MCF 10A (cell line): ENCODE measurements around the gene PLCB1. TPM values are rescaled to one million over a fixed set of nuclear protein-coding genes. Genes with fewer than 3 reads are reported as not detected.

Experiments used
- BruUV-seq: library from RNA; stranded (reverse); fragments of 400-500 nt; replicated peaks from 2 replicates; lab custom pipeline; 2021; lab: Mats Ljungman, UMichigan
- CTCF ChIA-PET: fragments of 300-600 bp; sonication (Branson Sonifier 250); formaldehyde crosslinking; extraction: SDS; loops from one replicate; lab custom pipeline; 2021; ENCODE audit warnings: antibody characterized with exemption, inconsistent platforms; lab: Yijun Ruan, JAX
- POLR2A ChIA-PET: fragments of 300-600, 350-650 bp; sonication (Branson Sonifier 250); formaldehyde crosslinking; extraction: SDS; loops from one replicate; lab custom pipeline; 2020; ENCODE audit warnings: antibody characterized with exemption, inconsistent platforms; lab: Yijun Ruan, JAX
- DNase-seq: peaks from one replicate; pipeline ENCODE4 v3.0.0-alpha.2; 2018; ENCODE audit not compliant: unreplicated experiment
- H3K27ac Mint-ChIP-seq: one replicate; pipeline ENCODE4 v1.8.0; 2022; ENCODE audit warnings: mild to moderate bottlenecking, low read depth, mixed read lengths; ENCODE audit not compliant: unreplicated experiment
- H3K27me3 Mint-ChIP-seq: one replicate; pipeline ENCODE4 v1.8.0; 2022; ENCODE audit warnings: mixed read lengths; ENCODE audit not compliant: insufficient read depth, unreplicated experiment
- H3K36me3 Mint-ChIP-seq: one replicate; pipeline ENCODE4 v1.8.0; 2022; ENCODE audit warnings: mild to moderate bottlenecking, moderate library complexity, mixed read lengths; ENCODE audit not compliant: insufficient read depth, unreplicated experiment
- H3K4me1 Mint-ChIP-seq: one replicate; pipeline ENCODE4 v1.8.0; 2022; ENCODE audit warnings: mixed read lengths; ENCODE audit not compliant: insufficient read depth, unreplicated experiment
- H3K4me3 Mint-ChIP-seq: one replicate; pipeline ENCODE4 v1.8.0; 2022; ENCODE audit warnings: mild to moderate bottlenecking, moderate library complexity, mixed read lengths; ENCODE audit not compliant: unreplicated experiment
- H3K9me3 Mint-ChIP-seq: one replicate; pipeline ENCODE4 v1.8.0; 2022; ENCODE audit warnings: mixed read lengths; ENCODE audit not compliant: unreplicated experiment
- CTCF ChIP-seq: fragments of 200-600 bp; IDR thresholded peaks from one replicate; pipeline ENCODE4 v1.8.0; 2022; ENCODE audit warnings: antibody characterized with exemption, mild to moderate bottlenecking; ENCODE audit not compliant: unreplicated experiment
- intact Hi-C: fragments of 100-400 bp; cut with micrococcal nuclease; formaldehyde crosslinking; loops from 2 replicates; pipeline ENCODE4 v1.14.1; 2022
- total RNA-seq: library from RNA; stranded (reverse); gene quantifications from 2 replicates; pipeline ENCODE4 v1.2.3, GENCODE V29; 2022

Gene PLCB1
- total RNA-seq, 1 experiment from 2014 or later: 5.9 TPM

- no peaks in the 10 kb centered on the region for H3K9me3 Mint-ChIP-seq
- intact Hi-C loops: loop anchor here (1.0 to 10.0 kb wide), 7 partner anchors 62 to 539 kb away; partner anchors contain the start of gene PLCB4
- no peak overlapping the region for H3K4me3 Mint-ChIP-seq
- TF ChIP-seq CTCF: peak; percentile 67
- H3K4me1 Mint-ChIP-seq: peaks cover 14% of the 10 kb centered on the region
- no peaks in the 10 kb centered on the region for H3K27me3 Mint-ChIP-seq
- no TSS peak for BruUV-seq
- H3K27ac Mint-ChIP-seq: no peak overlapping the region
- CTCF ChIA-PET: interaction anchor here (0.5 to 3.6 kb wide), 113 partner anchors 10 to 855 kb away, joined by 3 to 85 read pairs (median 5); no protein-coding TSS in a partner anchor
- DNase-seq: peak; percentile 79
- POLR2A ChIA-PET: interaction anchor here (0.6 to 1.3 kb wide), 3 partner anchors 47 to 235 kb away, joined by 3 read pairs; no protein-coding TSS in a partner anchor
- H3K36me3 Mint-ChIP-seq: no peaks in the 10 kb centered on the region
Measured at GRCh38 chr20:8853805-8854338, 721.8 kb downstream of the PLCB1 start.

- no peaks in the 10 kb centered on the region for H3K27me3 Mint-ChIP-seq
- no peak overlapping the region for H3K4me3 Mint-ChIP-seq
- ChIA-PET POLR2A (interaction anchor here (0.6 to 1.3 kb wide), 2 partner anchors 84 to 235 kb away, joined by 3 read pairs; no protein-coding TSS in a partner anchor), CTCF (interaction anchor here (0.8 to 3.6 kb wide), 34 partner anchors 9 to 539 kb away, joined by 3 to 85 read pairs (median 9); no protein-coding TSS in a partner anchor)
- no TSS peak for BruUV-seq
- no peak for DNase-seq
- H3K36me3 Mint-ChIP-seq: no peaks in the 10 kb centered on the region
- H3K4me1 Mint-ChIP-seq: peaks cover 14% of the 10 kb centered on the region
- no peaks in the 10 kb centered on the region for H3K9me3 Mint-ChIP-seq
- intact Hi-C loops: loop anchor here (1.0 to 10.0 kb wide), 6 partner anchors 62 to 505 kb away; partner anchors contain the start of gene PLCB4
- H3K27ac Mint-ChIP-seq: no peak overlapping the region
- TF ChIP-seq CTCF: no peak
Measured at GRCh38 chr20:8854571-8854970, 722.5 kb downstream of the PLCB1 start.

DNA sequence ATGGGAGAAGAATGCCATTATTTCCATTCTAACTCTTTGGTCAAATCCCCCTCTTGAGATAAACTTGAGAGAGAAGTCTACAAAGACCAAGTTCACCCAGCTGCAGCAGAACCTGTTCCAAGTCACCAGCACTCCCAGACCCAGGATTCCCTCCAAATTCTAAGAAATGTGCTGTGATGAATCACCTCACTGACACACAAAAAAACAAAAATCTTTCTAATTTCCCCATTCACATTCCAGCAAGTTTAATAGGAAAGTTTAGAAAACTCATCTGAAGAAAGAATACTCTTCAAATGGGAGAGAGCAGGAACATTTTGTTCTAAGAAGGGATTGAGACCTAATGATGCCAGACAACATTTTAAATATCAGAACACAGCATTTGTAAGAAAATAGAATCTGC is 723.2 kb downstream of the PLCB1 start:
- Mint-ChIP-seq H3K27me3 (no peaks in the 10 kb centered on the region), H3K9me3 (no peaks in the 10 kb centered on the region), H3K36me3 (no peaks in the 10 kb centered on the region), H3K27ac (peak overlapping the region; percentile 59), H3K4me3 (no peak overlapping the region), H3K4me1 (peaks cover 14% of the 10 kb centered on the region)
- CTCF ChIA-PET: interaction anchor here (1.0 to 3.6 kb wide), 11 partner anchors 8 to 514 kb away, joined by 3 to 85 read pairs (median 18); no protein-coding TSS in a partner anchor
- peak; percentile 37 for DNase-seq
- intact Hi-C loops: loop anchor here (2.0 to 10.0 kb wide), 3 partner anchors 209 to 359 kb away; partner anchors contain the start of gene PLCB4
- BruUV-seq: no TSS peak
- POLR2A ChIA-PET: interaction anchor here (0.7 kb wide), 1 partner anchor 740 kb away, joined by 3 read pairs; no protein-coding TSS in a partner anchor
- TF ChIP-seq CTCF: no peak

DNA sequence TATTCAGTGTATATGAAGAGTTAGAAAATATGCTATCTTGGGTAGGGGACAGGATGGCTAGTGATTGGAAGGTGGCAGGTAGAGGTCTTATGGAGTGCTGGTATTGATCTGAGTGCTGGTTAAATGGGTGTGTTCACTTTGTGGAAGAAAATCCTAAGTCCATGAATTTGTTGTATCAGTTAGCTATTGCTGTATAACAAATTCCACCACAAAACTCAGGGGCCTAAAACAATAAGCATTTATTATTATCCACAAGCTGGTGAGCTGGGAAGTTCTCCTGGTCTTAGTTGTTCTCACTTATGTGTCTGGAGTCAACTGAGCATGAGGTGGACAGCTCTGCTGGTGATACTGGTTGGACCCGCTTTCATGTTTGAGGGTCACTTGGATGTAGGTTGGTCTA is 724.6 kb downstream of the PLCB1 start:
- intact Hi-C loops: loop anchor here (10.0 kb wide), 2 partner anchors 208 to 318 kb away; partner anchors contain the start of gene PLCB4
- Mint-ChIP-seq H3K4me3 (no peak overlapping the region), H3K27me3 (no peaks in the 10 kb centered on the region)

More for the DNA sequence above, 724.6 kb downstream of the PLCB1 start:
- no TSS peak for BruUV-seq
- H3K4me1 Mint-ChIP-seq: peaks cover 14% of the 10 kb centered on the region
- CTCF ChIA-PET: interaction anchor here (0.7 to 1.9 kb wide), 5 partner anchors 31 to 503 kb away, joined by 3 to 9 read pairs (median 3); no protein-coding TSS in a partner anchor
- H3K9me3 Mint-ChIP-seq: no peaks in the 10 kb centered on the region
- POLR2A ChIA-PET: interaction anchor here (0.6 kb wide), 1 partner anchor 52 kb away, joined by 3 read pairs; no protein-coding TSS in a partner anchor
- no peak overlapping the region for H3K27ac Mint-ChIP-seq
- no peak for DNase-seq
- no peaks in the 10 kb centered on the region for H3K36me3 Mint-ChIP-seq
- no peak for TF ChIP-seq CTCF
